ENCODE measurements around the gene CORO2A.
A peak's percentile ranks its signal among the peaks of the same experiment; 100 is the strongest.

The CORO2A gene

GRCh38 chr9:98191671-98192502 lies 550 bp downstream of the CORO2A start:
- no peaks in the 10 kb centered on the region for H3K27me3 ChIP-seq (ENCODE audit: control insufficient read depth, insufficient read depth, low read length)
- no peaks in the 10 kb centered on the region for H3K9me3 ChIP-seq (ENCODE audit: control insufficient read depth, insufficient read depth, low read length)
- no peak overlapping the region for H3K27ac ChIP-seq (ENCODE audit: low read depth, low read length)
- H3K36me3 ChIP-seq (ENCODE audit: control insufficient read depth, insufficient read depth, low read length), result no peaks in the 10 kb centered on the region
- peaks cover 13% of the 10 kb centered on the region for H3K4me1 ChIP-seq (ENCODE audit: control insufficient read depth, insufficient read depth, low read length)
- peak overlapping the region; percentile 81 for H3K4me3 ChIP-seq (ENCODE audit: low read depth, low read length)
- H3K9ac ChIP-seq (ENCODE audit: low read depth, low read length), result peak overlapping the region; percentile 70

GRCh38 chr9:98191181-98191608 lies 1.2 kb downstream of the CORO2A start:
- H3K4me3 ChIP-seq (ENCODE audit: low read depth, low read length), result peak overlapping the region; percentile 81
- no peak overlapping the region for H3K9ac ChIP-seq (ENCODE audit: low read depth, low read length)
- no peak overlapping the region for H3K27ac ChIP-seq (ENCODE audit: low read depth, low read length)
- H3K27me3 ChIP-seq (ENCODE audit: control insufficient read depth, insufficient read depth, low read length), result no peaks in the 10 kb centered on the region
- H3K9me3 ChIP-seq (ENCODE audit: control insufficient read depth, insufficient read depth, low read length), result no peaks in the 10 kb centered on the region
- no peaks in the 10 kb centered on the region for H3K36me3 ChIP-seq (ENCODE audit: control insufficient read depth, insufficient read depth, low read length)
- H3K4me1 ChIP-seq (ENCODE audit: control insufficient read depth, insufficient read depth, low read length), result peaks cover 13% of the 10 kb centered on the region

DNA sequence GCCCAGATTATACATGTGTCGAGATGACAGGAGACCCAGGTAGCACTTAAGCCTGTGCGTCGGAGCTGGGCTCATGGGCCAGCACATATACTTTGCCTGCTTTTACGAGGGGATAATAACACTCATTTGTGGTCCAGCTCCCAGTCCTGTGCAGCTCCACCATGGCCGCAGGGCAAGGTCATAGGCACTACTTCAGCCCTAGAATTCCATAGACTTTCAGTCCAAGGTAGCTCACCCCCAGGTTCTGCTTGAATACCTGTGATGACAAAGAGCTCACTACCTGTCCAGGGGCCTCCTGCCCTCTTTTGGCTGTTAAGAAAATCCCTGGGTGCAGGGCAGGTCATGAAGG lies 1.7 kb downstream of the CORO2A start:
- no peak overlapping the region for H3K27ac ChIP-seq (ENCODE audit: low read depth, low read length)

GRCh38 chr9:98189412-98189811 lies 3.0 kb downstream of the CORO2A start:
- Histone ChIP-seq H3K9me3 (ENCODE audit: control insufficient read depth, insufficient read depth, low read length) (no peaks in the 10 kb centered on the region), H3K9ac (ENCODE audit: low read depth, low read length) (no peak overlapping the region), H3K36me3 (ENCODE audit: control insufficient read depth, insufficient read depth, low read length) (no peaks in the 10 kb centered on the region), H3K27me3 (ENCODE audit: control insufficient read depth, insufficient read depth, low read length) (no peaks in the 10 kb centered on the region), H3K4me3 (ENCODE audit: low read depth, low read length) (no peak overlapping the region), H3K27ac (ENCODE audit: low read depth, low read length) (no peak overlapping the region), H3K4me1 (ENCODE audit: control insufficient read depth, insufficient read depth, low read length) (peaks cover 13% of the 10 kb centered on the region)

More for the DNA sequence above, 1.7 kb downstream of the CORO2A start:
- no peaks in the 10 kb centered on the region for H3K9me3 ChIP-seq (ENCODE audit: control insufficient read depth, insufficient read depth, low read length)
- H3K36me3 ChIP-seq (ENCODE audit: control insufficient read depth, insufficient read depth, low read length), result no peaks in the 10 kb centered on the region
- H3K4me1 ChIP-seq (ENCODE audit: control insufficient read depth, insufficient read depth, low read length), result peaks cover 13% of the 10 kb centered on the region
- H3K27me3 ChIP-seq (ENCODE audit: control insufficient read depth, insufficient read depth, low read length), result no peaks in the 10 kb centered on the region
- H3K4me3 ChIP-seq (ENCODE audit: low read depth, low read length), result no peak overlapping the region
- H3K9ac ChIP-seq (ENCODE audit: low read depth, low read length), result no peak overlapping the region

GRCh38 chr9:98187926-98188325 lies 4.5 kb downstream of the CORO2A start:
- no peak overlapping the region for H3K9ac ChIP-seq (ENCODE audit: low read depth, low read length)
- no peak overlapping the region for H3K4me3 ChIP-seq (ENCODE audit: low read depth, low read length)
- H3K27ac ChIP-seq (ENCODE audit: low read depth, low read length), result no peak overlapping the region
- H3K9me3 ChIP-seq (ENCODE audit: control insufficient read depth, insufficient read depth, low read length), result no peaks in the 10 kb centered on the region
- H3K4me1 ChIP-seq (ENCODE audit: control insufficient read depth, insufficient read depth, low read length), result peaks cover 9% of the 10 kb centered on the region
- H3K27me3 ChIP-seq (ENCODE audit: control insufficient read depth, insufficient read depth, low read length), result no peaks in the 10 kb centered on the region
- 0 out of 2 replicates have a peak, but pooled peaks cover 1% of the 10 kb centered on the region for H3K36me3 ChIP-seq (ENCODE audit: control insufficient read depth, insufficient read depth, low read length)

- H3K9ac ChIP-seq (ENCODE audit: low read depth, low read length), result no peak overlapping the region
- 0 out of 2 replicates have a peak, but pooled peaks cover 5% of the 10 kb centered on the region for H3K36me3 ChIP-seq (ENCODE audit: control insufficient read depth, insufficient read depth, low read length)
- no peak overlapping the region for H3K27ac ChIP-seq (ENCODE audit: low read depth, low read length)
- peaks cover 5% of the 10 kb centered on the region; the same call in 1 of the 2 replicates for H3K4me1 ChIP-seq (ENCODE audit: control insufficient read depth, insufficient read depth, low read length)
- no peaks in the 10 kb centered on the region for H3K27me3 ChIP-seq (ENCODE audit: control insufficient read depth, insufficient read depth, low read length)
- no peak overlapping the region for H3K4me3 ChIP-seq (ENCODE audit: low read depth, low read length)
- H3K9me3 ChIP-seq (ENCODE audit: control insufficient read depth, insufficient read depth, low read length), result no peaks in the 10 kb centered on the region
Observed at GRCh38 chr9:98186236-98186635, 6.2 kb downstream of the CORO2A start.

DNA sequence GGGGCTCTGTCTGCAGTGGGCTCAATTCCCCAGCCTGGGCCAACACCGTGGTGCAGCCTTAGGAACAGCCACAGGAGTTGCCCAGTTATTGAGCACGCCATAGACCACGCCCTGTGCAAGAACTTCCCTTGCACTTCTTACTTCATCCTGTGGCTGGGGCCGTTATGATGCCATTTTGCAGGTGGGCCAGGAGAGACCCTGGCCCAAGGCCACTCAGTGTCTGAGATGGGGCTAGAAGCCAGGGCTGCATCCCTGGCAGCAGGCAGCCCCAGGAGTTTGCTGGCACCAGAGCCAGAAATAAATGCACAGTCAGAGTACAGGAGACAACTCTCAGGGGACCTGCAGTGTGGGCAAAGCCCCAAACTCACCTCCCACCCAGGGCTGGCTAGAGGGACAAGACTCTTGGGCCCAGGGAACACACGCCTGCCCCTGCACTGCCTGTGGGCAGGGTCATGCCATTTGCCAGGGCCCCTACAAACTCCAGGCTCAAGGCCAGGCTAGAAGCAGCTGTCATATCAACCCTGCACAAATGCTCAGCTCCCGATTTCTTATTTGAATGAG lies 6.7 kb downstream of the CORO2A start:
- Histone ChIP-seq H3K9ac (ENCODE audit: low read depth, low read length) (no peak overlapping the region), H3K27me3 (ENCODE audit: control insufficient read depth, insufficient read depth, low read length) (no peaks in the 10 kb centered on the region), H3K27ac (ENCODE audit: low read depth, low read length) (no peak overlapping the region), H3K36me3 (ENCODE audit: control insufficient read depth, insufficient read depth, low read length) (0 out of 2 replicates have a peak, but pooled peaks cover 5% of the 10 kb centered on the region), H3K4me1 (ENCODE audit: control insufficient read depth, insufficient read depth, low read length) (no peaks in the 10 kb centered on the region; the same call in 1 of the 2 replicates), H3K4me3 (ENCODE audit: low read depth, low read length) (no peak overlapping the region), H3K9me3 (ENCODE audit: control insufficient read depth, insufficient read depth, low read length) (no peaks in the 10 kb centered on the region)

DNA sequence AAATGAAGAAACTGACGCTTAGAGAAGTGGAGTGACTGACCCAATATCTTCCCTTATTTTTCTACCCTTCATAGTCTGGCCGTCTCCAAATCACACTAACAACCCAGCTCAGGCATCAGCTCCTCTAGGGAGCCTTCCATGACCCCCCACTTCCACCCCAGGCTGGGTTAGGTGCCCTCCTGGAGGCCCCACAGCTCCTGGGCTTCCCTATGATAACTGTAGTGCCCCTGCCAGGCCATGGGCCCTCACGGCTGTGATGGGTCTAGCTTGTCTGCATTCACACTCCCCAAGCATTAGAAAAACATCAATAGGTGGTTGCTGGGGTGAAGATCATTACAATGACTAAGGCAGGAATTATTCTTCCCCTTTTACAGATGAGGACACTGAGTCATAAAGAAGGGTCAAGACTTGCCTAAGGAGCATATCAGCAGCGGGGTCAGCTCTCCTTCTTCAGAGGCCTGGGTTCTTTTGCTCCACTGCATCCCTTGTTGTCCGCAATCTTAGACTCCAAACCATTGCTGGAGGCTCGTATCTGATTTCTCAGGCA lies 7.3 kb downstream of the CORO2A start:
- H3K27me3 ChIP-seq (ENCODE audit: control insufficient read depth, insufficient read depth, low read length), result no peaks in the 10 kb centered on the region
- no peaks in the 10 kb centered on the region for H3K9me3 ChIP-seq (ENCODE audit: control insufficient read depth, insufficient read depth, low read length)
- no peaks in the 10 kb centered on the region; the same call in 1 of the 2 replicates for H3K4me1 ChIP-seq (ENCODE audit: control insufficient read depth, insufficient read depth, low read length)
- 0 out of 2 replicates have a peak, but pooled peaks cover 5% of the 10 kb centered on the region for H3K36me3 ChIP-seq (ENCODE audit: control insufficient read depth, insufficient read depth, low read length)
- H3K4me3 ChIP-seq (ENCODE audit: low read depth, low read length), result no peak overlapping the region
- no peak overlapping the region for H3K27ac ChIP-seq (ENCODE audit: low read depth, low read length)
- H3K9ac ChIP-seq (ENCODE audit: low read depth, low read length), result no peak overlapping the region

DNA sequence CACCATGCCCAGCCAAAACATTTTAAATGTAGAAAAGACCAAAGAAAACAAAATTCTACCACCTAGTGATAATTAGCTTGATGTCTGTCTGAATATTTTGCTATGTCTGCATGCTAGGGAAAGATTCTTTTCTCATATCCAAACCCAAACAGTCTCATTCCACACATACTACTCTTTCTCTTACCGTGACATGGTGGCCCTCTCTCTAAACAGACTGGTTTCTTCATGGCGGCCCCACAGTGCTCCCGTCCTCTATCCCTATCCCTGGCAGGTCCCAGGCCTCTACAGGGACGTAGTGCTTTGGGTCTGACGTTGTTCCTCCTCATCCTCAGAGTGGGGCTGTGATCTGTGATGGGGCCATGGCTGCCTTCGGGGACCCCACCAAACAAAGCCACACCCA lies 8.1 kb downstream of the CORO2A start:
- Histone ChIP-seq H3K9me3 (ENCODE audit: control insufficient read depth, insufficient read depth, low read length) (no peaks in the 10 kb centered on the region), H3K4me3 (ENCODE audit: low read depth, low read length) (no peak overlapping the region), H3K4me1 (ENCODE audit: control insufficient read depth, insufficient read depth, low read length) (no peaks in the 10 kb centered on the region), H3K27ac (ENCODE audit: low read depth, low read length) (no peak overlapping the region), H3K9ac (ENCODE audit: low read depth, low read length) (no peak overlapping the region), H3K27me3 (ENCODE audit: control insufficient read depth, insufficient read depth, low read length) (no peaks in the 10 kb centered on the region), H3K36me3 (ENCODE audit: control insufficient read depth, insufficient read depth, low read length) (0 out of 2 replicates have a peak, but pooled peaks cover 5% of the 10 kb centered on the region)

DNA sequence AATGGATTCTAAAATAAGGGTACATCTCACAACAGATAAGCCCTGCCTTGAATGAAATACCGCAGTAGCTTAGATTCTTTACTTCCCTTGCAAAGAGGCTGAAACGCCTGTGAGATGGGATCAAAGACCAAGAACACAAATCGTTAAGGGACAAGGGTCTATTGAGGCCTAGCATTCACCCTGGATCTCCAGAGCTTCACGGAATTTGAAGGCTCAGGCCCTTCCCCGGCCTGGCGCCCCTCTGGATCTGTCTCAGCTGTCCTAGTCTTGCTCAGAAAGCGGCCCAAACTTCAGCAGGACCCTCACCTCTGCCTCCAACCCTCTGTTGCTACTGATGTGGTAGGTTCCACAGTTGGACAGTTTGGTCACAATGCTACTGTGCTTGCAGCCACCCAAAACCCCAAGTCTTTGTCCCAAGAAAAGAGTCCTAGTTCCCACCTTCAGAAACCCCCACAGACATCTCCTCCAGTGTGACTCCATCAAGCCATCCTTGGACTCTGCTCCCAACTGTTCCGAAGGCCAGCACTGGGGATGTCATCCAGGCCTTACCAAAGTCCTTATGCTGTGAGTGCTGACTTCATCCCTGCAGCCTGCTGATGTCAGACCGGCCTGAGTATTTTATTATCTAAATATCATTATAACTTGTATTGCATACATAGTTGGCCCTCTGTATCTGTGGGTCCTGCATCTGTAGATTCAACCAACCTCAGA lies 9.4 kb downstream of the CORO2A start:
- Histone ChIP-seq H3K9ac (ENCODE audit: low read depth, low read length) (no peak overlapping the region), H3K9me3 (ENCODE audit: control insufficient read depth, insufficient read depth, low read length) (no peaks in the 10 kb centered on the region), H3K27me3 (ENCODE audit: control insufficient read depth, insufficient read depth, low read length) (no peaks in the 10 kb centered on the region), H3K4me3 (ENCODE audit: low read depth, low read length) (no peak overlapping the region), H3K36me3 (ENCODE audit: control insufficient read depth, insufficient read depth, low read length) (0 out of 2 replicates have a peak, but pooled peaks cover 5% of the 10 kb centered on the region), H3K4me1 (ENCODE audit: control insufficient read depth, insufficient read depth, low read length) (no peaks in the 10 kb centered on the region), H3K27ac (ENCODE audit: low read depth, low read length) (no peak overlapping the region)
